GM21515 (cell line): ENCODE measurements around the gene UBE2J2.

ENCODE experiments used
- ATAC-seq: cut with Tn5 transposase; IDR thresholded peaks from one replicate; pipeline ENCODE4 v1.9.1; 2021; ENCODE audit not compliant: unreplicated experiment

The UBE2J2 gene

DNA sequence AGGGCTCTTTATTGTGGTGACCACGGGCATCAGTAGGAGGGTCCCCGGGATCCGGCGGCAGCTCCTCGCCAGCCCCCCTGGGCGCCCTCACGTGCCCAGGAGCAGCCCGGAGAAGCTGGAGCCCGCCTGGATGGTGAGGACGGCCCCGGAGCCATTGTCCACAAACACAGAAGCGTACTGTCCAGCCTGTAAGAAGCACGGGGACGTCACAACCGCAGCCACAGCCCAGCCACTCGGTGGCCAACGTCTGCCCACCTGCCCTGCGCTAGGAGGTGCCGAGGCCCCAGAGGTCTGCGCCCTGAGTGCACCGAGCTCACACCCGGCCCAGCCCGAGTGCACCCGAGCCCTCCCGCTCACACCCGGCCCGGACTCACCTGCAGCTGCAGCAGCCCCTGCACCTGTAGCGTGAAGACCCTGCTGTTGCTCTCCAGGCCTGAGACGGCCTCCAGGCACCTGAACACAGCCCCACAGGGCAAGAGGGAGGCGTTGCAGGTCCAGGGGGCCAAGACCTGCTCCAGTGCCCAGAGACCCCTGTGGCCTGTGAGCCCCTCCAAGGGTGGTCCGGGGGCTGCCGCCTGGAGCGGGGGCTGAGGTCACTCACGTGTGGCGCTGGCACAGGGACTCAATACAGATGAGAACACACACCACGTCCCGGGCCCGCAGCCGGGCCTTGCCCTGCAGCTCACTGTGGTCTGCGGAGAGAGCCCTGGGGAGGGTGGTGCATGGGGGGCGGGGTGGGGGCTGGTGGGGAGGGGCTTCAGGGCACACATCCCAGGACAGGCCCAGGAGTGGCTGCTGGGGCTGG lies 31.0 kb downstream of the UBE2J2 start:
- ATAC-seq = no peak

GRCh38 chr1:1241588-1242219 lies 31.9 kb downstream of the UBE2J2 start:
- ATAC-seq = no peak

DNA sequence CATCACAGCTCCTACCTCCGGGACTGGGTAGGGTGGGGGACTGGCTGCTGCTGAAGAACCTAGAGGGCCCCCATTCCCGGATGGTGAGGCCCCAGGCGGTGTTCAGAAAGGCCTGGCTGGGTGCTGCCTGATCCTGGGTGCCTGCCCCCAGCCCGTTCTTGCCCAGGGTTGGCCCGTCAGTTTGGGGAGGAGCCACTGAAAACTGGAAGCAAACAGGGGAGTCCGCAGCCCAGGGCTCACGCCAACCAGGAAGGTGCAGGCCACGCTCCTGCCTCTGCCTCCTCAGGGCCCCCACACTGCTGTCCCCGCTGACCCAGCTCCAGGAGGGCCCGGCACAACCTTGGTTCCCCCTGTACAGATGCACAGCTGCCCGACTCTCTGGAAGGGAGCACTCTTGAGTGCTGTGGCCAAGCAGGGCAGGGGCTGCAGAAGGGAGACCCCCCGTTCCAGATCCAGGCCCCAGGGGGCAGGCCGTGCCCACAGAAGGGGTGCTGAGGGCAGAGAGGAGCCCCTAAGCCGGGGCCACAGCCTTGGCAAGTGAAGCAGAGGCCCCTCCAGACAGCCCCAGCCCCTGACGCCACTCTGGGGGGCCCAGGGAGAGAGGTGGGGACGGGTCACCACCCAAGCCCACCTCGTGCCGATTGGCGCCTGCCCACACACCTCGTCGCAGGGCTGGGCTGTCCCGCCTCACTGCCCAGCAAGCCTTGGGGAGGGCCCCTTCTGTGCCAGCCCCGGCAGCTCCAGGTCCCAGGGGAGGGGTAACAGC lies 32.6 kb downstream of the UBE2J2 start:
- ATAC-seq = no peak

DNA sequence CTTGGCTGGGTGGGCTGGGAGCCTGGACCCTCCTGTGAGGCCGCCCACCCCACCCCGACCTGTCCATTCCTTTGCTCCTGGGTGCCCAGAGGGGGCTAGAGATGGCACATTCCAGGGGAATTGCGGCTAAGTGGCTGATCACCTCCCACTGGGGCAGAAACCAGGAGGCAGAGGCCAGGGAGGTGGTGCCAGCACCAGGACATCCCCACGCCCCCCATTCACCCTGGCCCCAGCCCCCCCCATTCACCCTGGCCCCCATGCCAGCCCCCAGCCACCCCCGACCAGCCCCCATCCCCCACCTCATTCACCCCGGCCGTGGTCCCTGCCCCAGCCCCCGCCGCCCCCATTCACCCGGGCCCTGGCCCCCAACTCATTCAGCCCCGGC lies 33.3 kb downstream of the UBE2J2 start:
- no peak for ATAC-seq

DNA sequence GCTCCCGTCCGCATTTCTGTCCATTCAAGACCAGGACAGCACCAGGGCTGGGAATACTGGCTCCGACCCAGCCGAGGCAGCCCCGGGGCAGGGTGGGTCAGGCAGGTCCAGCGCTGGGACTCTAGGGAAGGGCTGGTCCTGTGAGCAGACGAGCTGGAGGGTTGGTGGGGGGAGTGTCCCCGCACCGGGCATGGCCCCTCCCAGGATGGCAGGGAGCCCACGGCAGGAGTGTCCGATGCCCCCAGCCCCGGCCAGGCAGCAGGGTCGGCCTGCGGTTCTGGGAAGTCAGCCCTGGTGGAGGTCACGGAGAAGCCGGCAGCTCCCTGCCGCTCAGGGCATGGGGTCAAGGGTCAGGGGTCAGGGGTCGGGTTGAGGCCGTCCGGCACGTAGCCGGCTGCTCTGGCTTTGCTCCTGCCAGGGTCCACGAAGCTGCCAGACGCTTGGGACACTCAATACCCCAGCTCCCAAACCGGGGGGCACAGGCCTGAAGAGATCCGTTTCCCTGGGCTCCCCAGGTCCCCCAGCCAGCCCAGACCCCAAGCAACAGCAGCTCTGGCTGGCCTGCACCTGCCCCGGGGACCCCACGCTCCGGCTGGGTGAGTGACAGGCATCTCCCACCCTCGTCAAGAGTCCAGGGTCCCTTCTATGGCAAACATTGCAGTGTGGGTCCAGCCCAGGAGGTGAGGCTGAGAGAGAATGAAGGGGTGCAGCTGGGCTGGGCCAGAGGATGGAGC lies 33.9 kb downstream of the UBE2J2 start:
- ATAC-seq = no peak

GRCh38 chr1:1239227-1239613 lies 34.4 kb downstream of the UBE2J2 start:
- ATAC-seq = no peak

DNA sequence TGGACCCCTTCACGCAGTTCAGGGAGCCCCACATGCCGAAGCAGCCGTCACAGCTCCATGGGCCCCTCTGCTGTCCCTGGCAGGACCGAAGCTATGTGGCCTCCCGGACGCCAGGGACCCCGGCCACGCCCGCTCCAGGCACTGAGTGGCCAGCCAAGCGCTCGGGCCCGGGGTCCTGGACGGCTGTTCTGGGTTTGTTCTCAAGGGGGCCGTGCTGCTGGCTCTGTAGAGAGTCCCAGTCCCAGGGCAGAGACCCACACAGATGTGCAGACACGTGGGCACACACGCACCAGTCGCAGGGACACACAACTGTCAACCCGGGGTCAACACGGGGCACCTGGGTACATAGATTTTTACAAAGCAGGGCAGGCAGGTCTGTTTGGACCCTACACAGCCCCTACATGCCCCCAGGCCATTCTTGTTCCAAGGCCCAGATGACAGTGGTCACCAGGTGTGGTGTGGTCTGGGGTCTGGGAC lies 34.9 kb downstream of the UBE2J2 start:
- ATAC-seq = no peak

GRCh38 chr1:1237874-1238701 lies 35.6 kb downstream of the UBE2J2 start:
- no peak for ATAC-seq

GRCh38 chr1:1236945-1237873 lies 36.4 kb downstream of the UBE2J2 start:
- no peak for ATAC-seq

DNA sequence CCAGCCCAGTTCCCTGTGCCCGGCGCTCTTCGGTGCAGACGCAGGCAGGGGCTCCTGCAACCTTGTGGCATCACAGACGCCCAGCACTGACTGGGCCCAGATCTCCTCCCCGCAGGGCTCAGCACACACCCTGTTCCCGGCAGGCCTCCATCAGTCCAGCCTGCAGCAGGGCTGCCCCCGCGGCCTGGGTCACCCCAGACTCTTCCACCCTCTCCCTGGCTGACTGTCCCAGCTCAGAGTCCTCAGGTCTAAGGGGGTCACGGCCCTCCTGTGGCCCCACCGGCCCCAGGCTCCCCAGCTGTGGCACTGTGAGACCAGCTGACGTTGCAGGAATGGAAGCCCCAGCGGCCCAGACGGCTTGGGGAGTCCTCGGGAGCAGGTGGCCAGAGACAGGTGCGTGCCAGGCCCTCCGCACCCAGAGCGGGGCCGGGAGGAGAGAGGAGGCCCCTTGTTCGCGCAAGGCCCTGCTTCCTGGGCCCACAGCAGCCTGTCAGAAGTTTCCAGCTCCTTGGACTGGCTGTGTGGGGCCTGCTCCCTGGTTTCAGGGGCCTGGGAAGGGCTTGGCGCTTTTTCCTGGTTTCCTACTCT lies 37.4 kb downstream of the UBE2J2 start:
- no peak for ATAC-seq

DNA sequence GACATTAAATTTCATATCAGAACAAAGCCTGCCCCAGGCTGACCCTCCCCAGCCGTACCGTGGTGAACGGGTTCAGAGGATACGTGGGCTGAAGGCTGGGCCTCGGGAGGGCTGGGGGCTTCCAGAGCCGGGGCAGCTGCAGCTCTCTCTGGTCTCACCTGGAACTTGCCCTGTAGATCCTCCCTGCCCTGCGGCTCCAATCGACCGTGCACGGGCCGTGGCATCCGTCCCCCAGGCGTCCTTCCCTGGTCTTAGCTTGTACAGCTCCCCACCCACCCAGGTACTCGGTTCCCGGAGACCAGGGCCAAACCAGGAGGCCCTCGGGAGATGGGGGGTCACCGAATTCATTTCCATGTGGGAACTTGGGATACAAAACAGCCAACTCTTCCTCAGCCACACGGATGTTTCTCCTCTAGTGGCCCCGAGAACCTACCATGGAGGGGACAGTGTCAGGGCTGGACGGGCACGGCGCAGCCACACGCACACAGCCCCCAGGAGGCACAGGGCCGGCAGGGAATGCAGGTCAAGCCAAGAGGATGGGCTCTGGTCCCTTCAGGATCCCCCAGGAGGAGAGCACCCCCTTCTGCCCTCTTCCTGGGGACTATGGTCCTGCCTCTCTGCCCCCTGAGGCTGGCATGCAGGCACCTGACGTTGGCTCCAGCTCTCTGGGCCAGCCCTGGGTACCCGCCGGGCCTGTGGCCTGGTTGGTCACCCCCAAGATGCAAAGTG lies 38.5 kb downstream of the UBE2J2 start:
- ATAC-seq = no peak

GRCh38 chr1:1234180-1234808 lies 39.4 kb downstream of the UBE2J2 start:
- no peak for ATAC-seq

DNA sequence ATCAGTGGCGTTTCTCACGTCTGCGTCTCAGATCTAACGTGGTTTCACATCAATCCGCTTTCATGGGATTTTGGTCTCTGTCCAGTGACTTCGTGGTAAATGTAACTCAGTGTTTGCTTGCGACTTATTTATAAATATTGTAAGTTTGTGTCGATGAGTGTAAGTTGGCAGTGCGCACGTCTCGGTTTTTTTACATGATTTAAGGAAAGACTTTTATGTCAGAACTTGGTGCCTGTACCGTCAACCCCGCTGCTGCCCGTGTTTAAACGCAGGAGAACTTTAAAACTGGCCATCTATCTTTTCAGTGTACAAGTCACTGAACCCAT lies 40.1 kb downstream of the UBE2J2 start:
- ATAC-seq = no peak

GRCh38 chr1:1232796-1233566 lies 40.7 kb downstream of the UBE2J2 start:
- ATAC-seq = no peak

DNA sequence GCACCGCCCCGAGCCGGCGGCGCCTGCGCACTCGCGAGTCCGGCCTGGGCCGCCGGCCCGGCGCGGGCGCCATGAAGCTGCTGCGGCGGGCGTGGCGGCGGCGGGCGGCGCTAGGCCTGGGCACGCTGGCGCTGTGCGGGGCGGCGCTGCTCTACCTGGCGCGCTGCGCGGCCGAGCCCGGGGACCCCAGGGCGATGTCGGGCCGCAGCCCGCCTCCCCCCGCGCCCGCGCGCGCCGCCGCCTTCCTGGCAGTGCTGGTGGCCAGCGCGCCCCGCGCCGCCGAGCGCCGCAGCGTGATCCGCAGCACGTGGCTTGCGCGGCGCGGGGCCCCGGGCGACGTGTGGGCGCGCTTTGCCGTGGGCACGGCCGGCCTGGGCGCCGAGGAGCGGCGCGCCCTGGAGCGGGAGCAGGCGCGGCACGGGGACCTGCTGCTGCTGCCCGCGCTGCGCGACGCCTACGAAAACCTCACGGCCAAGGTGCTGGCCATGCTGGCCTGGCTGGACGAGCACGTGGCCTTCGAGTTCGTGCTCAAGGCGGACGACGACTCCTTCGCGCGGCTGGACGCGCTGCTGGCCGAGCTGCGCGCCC lies 41.4 kb downstream of the UBE2J2 start, which contains the start of gene B3GALT6:
Gene B3GALT6 (plus strand): TSS at position 30 of the 588 bp plus-strand sequence. CDS start 42 bp downstream, at position 72.
- peak; percentile 1 for ATAC-seq

DNA sequence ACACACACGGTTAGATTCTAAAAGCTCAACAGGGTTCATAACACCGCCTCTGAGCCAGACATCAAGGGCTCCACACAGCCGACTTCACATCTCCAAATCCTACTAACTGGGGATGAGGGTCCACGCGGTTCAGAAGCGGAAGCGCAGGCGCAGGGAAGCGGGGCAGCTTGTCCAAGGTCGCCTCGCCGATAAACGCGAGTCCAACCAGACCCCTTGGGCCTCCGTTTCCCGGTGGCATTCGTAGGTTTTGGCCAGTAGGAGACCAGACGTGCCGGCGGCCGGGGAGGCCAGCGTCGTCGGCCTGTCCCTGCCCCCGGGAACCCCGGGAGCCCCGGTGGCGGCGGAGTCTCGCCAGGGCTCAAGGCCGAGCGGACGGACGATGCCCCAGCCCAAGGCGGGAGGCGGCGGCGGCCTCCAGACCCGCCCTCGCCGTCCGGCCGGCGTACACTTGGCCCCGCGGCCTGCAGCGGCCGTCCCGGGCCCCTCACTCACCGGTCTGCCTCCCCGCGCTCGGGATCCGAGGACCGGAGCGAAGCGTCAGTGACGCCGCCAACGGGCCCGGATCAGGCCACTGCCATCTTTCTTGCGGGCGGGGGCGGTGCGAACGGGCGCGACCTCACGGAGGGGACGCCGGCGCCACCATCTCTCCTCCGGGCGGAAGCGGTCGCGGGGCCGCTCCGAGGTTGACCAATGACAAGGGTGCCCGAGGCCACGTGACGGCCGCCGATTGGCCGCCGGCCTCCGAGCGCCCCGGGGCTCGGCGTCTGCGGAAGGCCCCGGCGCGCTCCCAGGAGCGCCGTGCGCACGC lies 42.0 kb downstream of the UBE2J2 start, which contains the start of gene SDF4:
Gene SDF4 (minus strand): TSS at position 602 of the 808 bp plus-strand sequence. CDS start 3,229 bp downstream, outside the sequence.
- peak; percentile 86 for ATAC-seq
